ENCODE results near the gene PPT2.
"Not testable (repeated sequence)": the region's sequence is repeated elsewhere in the genome, so short reads cannot be mapped to it uniquely, and the experiment has no call there.

Gene PPT2

GRCh38 chr6:32127717-32128592, 26.0 kb upstream of the PPT2 start, which contains the start of gene ATF6B:
ATF6B (minus strand) TSS chr6:32128246; CDS start chr6:32128207, 39 bp downstream.
- peak; percentile 100 for DNase-seq (ENCODE audit: low read depth)

DNA sequence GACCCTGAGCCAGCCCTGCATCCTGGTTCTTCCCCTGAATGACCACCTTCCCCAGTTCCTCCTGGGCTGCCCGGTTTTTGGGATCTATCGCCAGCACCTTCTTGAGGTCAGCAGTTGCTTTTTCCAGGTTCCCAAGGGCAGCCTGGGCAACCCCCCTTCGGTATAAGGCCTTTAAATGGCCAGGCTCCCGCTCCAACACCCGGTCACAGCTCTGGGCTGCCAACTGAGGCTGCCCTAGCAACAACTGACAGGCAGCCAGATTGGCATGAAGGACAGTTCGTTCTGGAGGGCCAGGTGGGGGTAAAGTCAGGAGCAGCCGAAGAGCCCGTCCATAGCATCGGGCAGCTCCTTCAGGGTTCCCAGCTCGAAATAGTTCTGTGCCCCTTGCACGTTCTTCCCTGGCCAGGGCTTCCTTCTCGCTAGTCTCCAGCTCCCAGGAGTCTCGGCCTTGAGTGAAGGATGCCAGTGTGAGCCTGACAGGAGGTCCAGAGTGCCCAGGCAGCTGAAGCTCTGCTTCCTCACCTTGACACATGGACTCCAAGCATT, 25.1 kb upstream of the PPT2 start:
- DNase-seq (ENCODE audit: low read depth), result no peak

DNA sequence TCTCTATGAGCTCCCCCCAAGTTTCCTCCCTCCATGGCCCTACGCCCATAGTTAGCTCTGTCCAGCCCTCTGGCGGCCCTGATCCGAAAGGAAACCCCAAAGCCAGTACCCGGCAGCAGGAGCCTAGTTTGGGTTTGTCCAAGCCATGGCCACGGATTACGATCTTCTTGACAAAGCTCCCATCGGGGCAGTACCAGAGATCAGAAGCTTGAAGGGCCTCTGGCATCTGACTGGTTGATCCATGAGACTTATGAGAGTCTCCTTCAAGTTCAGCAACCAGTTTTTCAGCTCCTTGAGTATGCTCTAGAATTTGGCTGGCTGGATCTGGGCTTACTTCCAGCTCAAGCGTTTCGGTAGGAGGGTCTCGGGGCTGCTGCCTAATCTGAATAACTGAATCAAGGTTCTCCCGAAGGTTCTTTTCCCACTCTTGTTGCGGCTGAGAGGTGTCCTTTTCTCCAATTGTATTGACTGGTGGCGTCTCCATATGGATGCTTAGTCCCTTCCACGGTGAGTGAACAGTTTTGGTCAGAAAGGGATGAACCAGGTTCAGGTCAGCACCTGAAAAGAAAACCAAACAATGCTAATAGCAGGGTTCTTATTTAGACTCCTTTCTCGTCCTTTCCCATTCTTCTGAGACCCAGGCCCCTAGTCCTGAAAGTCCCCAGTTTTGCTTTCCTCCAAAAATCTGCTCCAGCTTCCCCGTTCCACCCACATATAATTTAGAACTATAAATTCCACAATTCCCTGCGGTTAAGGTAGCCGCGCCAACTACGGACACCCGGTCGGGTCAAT, 24.4 kb upstream of the PPT2 start:
- no peak for DNase-seq (ENCODE audit: low read depth)

DNA sequence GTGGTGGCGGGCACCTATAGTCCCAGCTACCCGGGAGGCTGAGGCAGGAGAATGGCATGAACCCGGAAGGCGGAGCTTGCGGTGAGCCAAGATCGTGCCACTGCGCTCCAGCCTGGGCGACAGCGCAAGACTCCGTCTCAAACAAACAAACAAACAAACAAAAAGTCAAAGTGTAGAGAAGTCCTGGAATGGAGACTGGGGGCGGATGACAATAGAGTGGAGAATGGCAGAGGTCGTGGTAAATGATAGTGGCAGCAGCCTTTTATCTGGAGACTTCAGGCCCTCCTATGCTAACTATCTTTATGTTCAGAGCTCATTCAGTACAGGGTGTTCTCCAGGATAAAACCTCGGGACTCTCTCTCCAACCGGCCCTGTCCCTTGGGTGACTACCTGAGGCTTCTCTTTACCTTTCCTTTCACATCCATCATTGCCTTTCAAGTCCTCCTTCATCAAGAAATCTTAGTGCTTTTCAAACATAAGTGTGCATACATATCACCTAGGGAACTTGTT, 22.4 kb upstream of the PPT2 start:
- DNase-seq (ENCODE audit: low read depth), result no peak

DNA sequence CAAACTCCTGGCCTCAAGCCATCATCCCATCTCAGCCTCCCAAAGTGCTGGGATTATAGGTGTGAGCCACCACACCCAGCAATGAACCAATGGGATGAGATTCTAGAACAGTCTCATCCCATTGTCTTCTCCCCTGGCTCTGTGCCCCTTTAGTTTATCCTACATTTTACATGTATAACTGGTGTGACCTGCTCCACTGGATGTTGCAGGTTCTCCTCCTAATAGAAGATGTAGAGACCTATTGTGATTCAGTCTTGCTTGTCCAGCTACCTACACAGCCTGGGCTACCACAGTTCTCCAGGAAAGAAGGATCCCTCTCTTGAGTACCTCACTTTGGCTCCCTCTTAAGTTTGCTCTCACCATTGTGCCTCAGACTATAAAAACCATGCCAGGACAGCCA, 21.8 kb upstream of the PPT2 start:
- DNase-seq (ENCODE audit: low read depth), result no peak

DNA sequence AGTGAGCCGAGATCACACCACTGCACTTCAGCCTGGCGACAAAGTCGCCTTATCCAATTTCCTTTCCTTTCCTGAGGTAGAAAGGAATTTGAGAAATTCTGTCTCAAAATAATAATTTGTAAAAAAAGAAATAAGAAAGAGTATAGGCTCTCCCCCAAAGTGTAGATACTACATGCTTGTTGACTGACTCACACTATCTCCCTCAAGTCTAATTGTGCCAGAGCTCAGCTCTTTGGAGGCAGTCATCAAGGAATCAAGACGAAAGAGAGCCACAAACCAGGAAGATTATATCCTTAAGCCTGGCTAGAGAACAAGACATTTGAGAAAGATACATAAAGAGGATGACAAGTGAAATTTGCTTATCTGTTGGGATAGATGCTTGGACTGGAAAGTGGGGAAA, 20.2 kb upstream of the PPT2 start:
- DNase-seq (ENCODE audit: low read depth), result peak; percentile 55

- no peak for DNase-seq (ENCODE audit: low read depth)
These were observed 16.5 kb upstream of the PPT2 start for GRCh38 chr6:32137454-32137853.

GRCh38 chr6:32139590-32139989, 14.4 kb upstream of the PPT2 start:
- DNase-seq (ENCODE audit: low read depth), result no peak

GRCh38 chr6:32140420-32141046, 13.4 kb upstream of the PPT2 start:
- no peak for DNase-seq (ENCODE audit: low read depth)

- not testable (repeated sequence) for DNase-seq (ENCODE audit: low read depth)
These were observed 9.7 kb upstream of the PPT2 start for GRCh38 chr6:32144238-32144637.

GRCh38 chr6:32146287-32146686, 7.7 kb upstream of the PPT2 start:
- DNase-seq (ENCODE audit: low read depth), result no peak

DNA sequence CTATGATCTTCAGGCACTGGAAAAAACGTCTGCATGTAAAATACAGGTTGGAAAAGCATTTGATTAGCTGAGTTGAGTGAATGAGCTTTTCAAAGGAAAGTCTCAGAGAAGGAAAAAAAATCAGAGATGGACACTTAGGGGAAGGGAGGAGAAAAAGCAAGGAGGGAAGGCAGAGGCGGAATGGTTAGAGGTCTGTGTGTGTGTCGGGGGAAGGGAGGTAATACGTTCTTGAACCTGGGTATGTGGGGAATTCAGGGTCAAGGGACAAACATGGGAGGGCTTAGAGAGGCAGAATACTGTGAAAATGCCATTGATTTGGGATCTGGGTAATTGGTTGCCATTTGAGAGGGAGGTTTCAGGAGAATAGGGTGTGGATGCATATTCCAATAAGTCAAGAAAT, 7.3 kb upstream of the PPT2 start:
- no peak for DNase-seq (ENCODE audit: low read depth)

DNA sequence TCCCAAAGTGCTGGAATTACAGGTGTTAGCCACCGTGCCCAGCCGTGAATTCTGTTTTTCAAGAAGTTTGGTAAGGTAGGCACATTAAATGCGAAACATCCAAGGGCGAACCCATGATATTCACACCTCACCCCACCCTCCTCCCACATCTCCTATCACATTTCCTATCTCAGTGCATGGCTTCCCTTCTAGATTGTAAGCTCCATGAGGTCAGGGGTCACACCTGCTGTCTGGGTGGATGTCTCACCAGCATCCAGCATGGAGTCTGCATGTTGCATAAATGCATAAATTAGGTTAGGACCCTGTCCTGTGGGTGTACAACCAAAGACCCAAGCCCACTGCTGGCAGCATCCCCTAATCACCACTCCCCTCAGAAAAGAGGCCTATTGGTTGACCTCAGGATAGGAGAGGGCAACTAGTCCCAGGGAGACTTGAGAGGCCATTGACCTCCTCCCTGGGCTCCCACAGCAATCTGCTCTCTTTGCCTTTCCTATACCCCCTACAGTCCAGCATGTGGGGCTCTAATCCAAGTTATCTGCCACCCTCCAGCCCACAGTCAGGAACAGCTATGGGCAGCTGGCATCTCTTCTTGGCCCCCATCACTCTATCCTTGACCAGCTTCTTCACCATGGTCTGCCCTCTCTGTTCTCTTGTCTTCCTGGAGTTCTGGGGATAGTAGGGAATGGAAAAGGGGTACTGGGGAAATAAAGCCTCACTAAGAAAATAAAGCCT, 6.4 kb upstream of the PPT2 start:
- DNase-seq (ENCODE audit: low read depth), result no peak

GRCh38 chr6:32148289-32149091, 5.5 kb upstream of the PPT2 start:
- DNase-seq (ENCODE audit: low read depth), result peak; percentile 52

DNA sequence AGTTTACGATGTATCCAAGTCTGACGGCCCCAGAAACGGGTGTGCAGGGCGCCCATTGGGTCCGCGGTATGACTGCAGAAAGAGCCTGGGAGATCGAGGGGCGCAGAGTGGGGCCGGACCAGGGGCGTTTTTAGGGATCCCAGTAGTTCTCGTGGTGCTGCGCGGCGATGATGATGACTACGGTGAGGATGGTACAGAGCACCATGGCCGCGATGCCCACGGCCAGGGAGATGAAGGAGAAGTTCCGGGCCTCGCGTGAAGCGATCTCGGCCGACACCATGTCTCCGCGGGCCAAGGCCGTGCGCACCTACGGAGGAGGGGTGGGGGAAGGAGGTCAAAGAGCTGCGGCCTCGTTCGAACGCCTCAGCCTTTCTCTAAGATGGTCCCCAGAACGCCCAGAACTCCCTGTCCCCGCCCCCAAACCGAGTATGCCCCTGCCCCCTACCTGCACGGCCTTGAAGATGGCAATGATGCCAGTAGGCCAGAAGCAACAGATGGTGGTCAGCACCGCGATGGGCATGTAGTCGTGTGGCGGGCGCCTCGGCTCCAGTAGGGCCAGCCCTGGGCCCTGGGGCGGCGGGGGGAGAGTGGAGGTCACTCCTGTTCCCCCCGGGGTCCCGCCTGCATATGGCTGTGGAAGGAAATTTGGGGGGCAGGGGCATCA, 4.7 kb upstream of the PPT2 start:
- DNase-seq (ENCODE audit: low read depth), result no peak

GRCh38 chr6:32149932-32150870, 3.7 kb upstream of the PPT2 start:
- no peak for DNase-seq (ENCODE audit: low read depth)

DNA sequence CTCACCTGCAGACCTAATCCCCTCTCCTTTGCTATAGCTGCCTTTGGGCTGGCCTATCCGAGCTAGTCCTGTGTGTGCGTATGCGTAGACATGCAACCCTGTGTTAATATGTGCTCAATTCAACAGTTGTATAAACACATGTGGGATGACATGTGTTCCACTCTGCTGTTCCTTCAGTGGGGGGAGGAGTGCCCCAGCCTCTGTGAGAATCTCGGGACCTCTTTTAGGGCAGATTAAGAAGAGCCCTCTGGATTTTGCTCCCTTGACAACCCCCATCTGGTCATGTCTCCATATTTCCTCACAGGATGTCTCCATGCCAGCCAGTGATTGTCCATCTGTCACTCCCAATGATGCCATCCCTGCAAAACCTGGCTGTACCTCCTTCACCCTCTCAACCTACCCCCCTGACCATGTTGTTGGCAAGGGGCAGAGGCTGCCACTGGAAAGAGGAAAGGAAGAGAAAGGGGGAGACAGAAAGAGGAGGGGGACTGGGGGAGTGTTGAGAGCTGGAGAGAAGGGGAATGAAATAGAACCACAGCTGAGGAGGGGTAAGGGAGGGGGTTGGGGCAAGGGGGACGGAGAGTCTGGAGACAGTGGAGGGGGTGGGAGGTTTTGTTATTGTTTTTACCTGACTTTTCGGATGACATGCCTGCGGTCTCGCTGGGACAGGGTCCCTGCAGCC, 2.6 kb upstream of the PPT2 start:
- no peak for DNase-seq (ENCODE audit: low read depth)

Data from iris pigment epithelial cell (primary cell).